Neuronal stem cell (in vitro differentiated cells): ENCODE data around the gene SEC61G. TPM values are rescaled to one million over a fixed set of nuclear protein-coding genes. Genes with fewer than 3 reads are reported as not detected.
A peak's percentile ranks its signal among the peaks of the same experiment; 100 is the strongest.

ENCODE experiments used
- DNase-seq: peaks from one replicate; pipeline ENCODE4 v3.0.0-alpha.2; 2013; ENCODE audit warnings: low spot score
- H2AFZ ChIP-seq: one replicate; pipeline ENCODE4 v1.6.1; 2013; ENCODE audit warnings: mild to moderate bottlenecking, low read length, inconsistent platforms
- H2AK5ac ChIP-seq: 2 replicates; pipeline ENCODE4 v1.6.1; 2013; ENCODE audit warnings: low read depth, mild to moderate bottlenecking, inconsistent platforms, low read length, moderate library complexity, mixed read lengths
- H2BK120ac ChIP-seq: 2 replicates; pipeline ENCODE4 v1.6.1; 2013; ENCODE audit warnings: low read depth, mild to moderate bottlenecking, inconsistent platforms, low read length, moderate library complexity, mixed read lengths
- H2BK12ac ChIP-seq: one replicate; pipeline ENCODE4 v1.6.1; 2013; ENCODE audit warnings: low read length, inconsistent platforms
- H2BK15ac ChIP-seq: 2 replicates; pipeline ENCODE4 v1.6.1; 2013; ENCODE audit warnings: mild to moderate bottlenecking, low read length, inconsistent platforms, mixed read lengths
- H2BK5ac ChIP-seq: one replicate; pipeline ENCODE4 v1.6.1; 2013; ENCODE audit warnings: inconsistent platforms, mild to moderate bottlenecking, low read length, moderate library complexity
- H3K14ac ChIP-seq: one replicate; pipeline ENCODE4 v1.6.1; 2013; ENCODE audit warnings: low read length, inconsistent platforms
- H3K18ac ChIP-seq: 2 replicates; pipeline ENCODE4 v1.6.1; 2013; ENCODE audit warnings: low read length, inconsistent platforms
- H3K23ac ChIP-seq: 2 replicates; pipeline ENCODE4 v1.6.1; 2013; ENCODE audit warnings: low read depth, mild to moderate bottlenecking, mixed read lengths, low read length, inconsistent platforms; ENCODE audit not compliant: poor library complexity
- H3K27ac ChIP-seq: replicated peaks from 3 replicates; pipeline ENCODE4 v1.5.1; 2013; ENCODE audit warnings: low read length, inconsistent platforms
- H3K27me3 ChIP-seq, 3 experiments: 2 replicates each; pipeline ENCODE4 v1.6.1; 2013; ENCODE audit warnings: low read length in 3 of 3, mild to moderate bottlenecking in 2 of 3, inconsistent platforms in 1 of 3, low read depth in 1 of 3, mixed read lengths in 1 of 3, moderate library complexity in 1 of 3; ENCODE audit not compliant: control insufficient read depth in 3 of 3, insufficient read depth in 3 of 3
- H3K36me3 ChIP-seq, 2 donors: replicated peaks in 1 of 2; 2 replicates each; pipeline ENCODE4 v1.6.1; 2013; ENCODE audit warnings: low read length in 2 of 2; ENCODE audit not compliant: control insufficient read depth in 2 of 2, insufficient read depth in 2 of 2
- H3K4ac ChIP-seq: 2 replicates; pipeline ENCODE4 v1.6.1; 2013; ENCODE audit warnings: inconsistent platforms, mild to moderate bottlenecking, low read length, moderate library complexity
- H3K4me1 ChIP-seq, 2 donors: 1 replicate in 1 of 2; 2 replicates in 1 of 2; pipeline ENCODE4 v1.6.1; 2013; ENCODE audit warnings: low read length in 2 of 2, low read depth in 1 of 2; ENCODE audit not compliant: control insufficient read depth in 2 of 2, insufficient read depth in 1 of 2
- H3K4me2 ChIP-seq: one replicate; pipeline ENCODE4 v1.6.1; 2013; ENCODE audit warnings: mild to moderate bottlenecking, low read length, inconsistent platforms; ENCODE audit not compliant: insufficient read depth, poor library complexity, severe bottlenecking
- H3K4me3 ChIP-seq, 2 donors: 2 replicates each; pipeline ENCODE4 v1.5.1; 2013; ENCODE audit warnings: low read length in 2 of 2, mild to moderate bottlenecking in 2 of 2, inconsistent platforms in 1 of 2, moderate library complexity in 1 of 2
- H3K79me1 ChIP-seq: one replicate; pipeline ENCODE4 v1.6.1; 2013; ENCODE audit warnings: low read depth, mild to moderate bottlenecking, inconsistent platforms, low read length, moderate library complexity
- H3K9ac ChIP-seq: one replicate; pipeline ENCODE4 v1.6.1; 2013; ENCODE audit warnings: mild to moderate bottlenecking, low read depth, low read length, inconsistent platforms; ENCODE audit not compliant: poor library complexity
- H3K9me3 ChIP-seq, 2 donors: replicated peaks in 1 of 2; 2 replicates each; pipeline versions ENCODE3 to v1.6.1; 2013; ENCODE audit warnings: low read length in 2 of 2, mild to moderate bottlenecking in 2 of 2, inconsistent platforms in 1 of 2, low read depth in 1 of 2, mixed read lengths in 1 of 2, moderate library complexity in 1 of 2; ENCODE audit not compliant: control insufficient read depth in 2 of 2, insufficient read depth in 1 of 2
- H4K8ac ChIP-seq: one replicate; pipeline ENCODE4 v1.6.1; 2013; ENCODE audit warnings: low read depth, mild to moderate bottlenecking, inconsistent platforms, low read length, moderate library complexity
- H4K91ac ChIP-seq: one replicate; pipeline ENCODE4 v1.6.1; 2013; ENCODE audit warnings: low read length, low read depth, mild to moderate bottlenecking, inconsistent platforms; ENCODE audit not compliant: poor library complexity
- WGBS, 2 donors: extraction: QIAGEN DNeasy Blood & Tissue Kit; methylation state at CpG; one replicate each; pipeline ENCODE4 v1.1.7; 2013; ENCODE audit warnings: missing lambda C conversion rate in 2 of 2, mixed read lengths in 1 of 2; ENCODE audit not compliant: insufficient read length in 2 of 2, insufficient replicate concordance in 1 of 2; ENCODE audit errors: extremely low coverage in 2 of 2; 5-methylcytosine and 5-hydroxymethylcytosine counted together
- polyA plus RNA-seq, 2 experiments: library from polyadenylated mRNA; stranded (reverse); fragments of 200-250 nt; gene quantifications; one replicate each; pipeline ENCODE4 v1.2.3, GENCODE V29; 2013

SEC61G gene
- polyA plus RNA-seq (2013, experiment 1 of 2) = 151 TPM
- 160 TPM for polyA plus RNA-seq (2013, experiment 2 of 2)

DNA sequence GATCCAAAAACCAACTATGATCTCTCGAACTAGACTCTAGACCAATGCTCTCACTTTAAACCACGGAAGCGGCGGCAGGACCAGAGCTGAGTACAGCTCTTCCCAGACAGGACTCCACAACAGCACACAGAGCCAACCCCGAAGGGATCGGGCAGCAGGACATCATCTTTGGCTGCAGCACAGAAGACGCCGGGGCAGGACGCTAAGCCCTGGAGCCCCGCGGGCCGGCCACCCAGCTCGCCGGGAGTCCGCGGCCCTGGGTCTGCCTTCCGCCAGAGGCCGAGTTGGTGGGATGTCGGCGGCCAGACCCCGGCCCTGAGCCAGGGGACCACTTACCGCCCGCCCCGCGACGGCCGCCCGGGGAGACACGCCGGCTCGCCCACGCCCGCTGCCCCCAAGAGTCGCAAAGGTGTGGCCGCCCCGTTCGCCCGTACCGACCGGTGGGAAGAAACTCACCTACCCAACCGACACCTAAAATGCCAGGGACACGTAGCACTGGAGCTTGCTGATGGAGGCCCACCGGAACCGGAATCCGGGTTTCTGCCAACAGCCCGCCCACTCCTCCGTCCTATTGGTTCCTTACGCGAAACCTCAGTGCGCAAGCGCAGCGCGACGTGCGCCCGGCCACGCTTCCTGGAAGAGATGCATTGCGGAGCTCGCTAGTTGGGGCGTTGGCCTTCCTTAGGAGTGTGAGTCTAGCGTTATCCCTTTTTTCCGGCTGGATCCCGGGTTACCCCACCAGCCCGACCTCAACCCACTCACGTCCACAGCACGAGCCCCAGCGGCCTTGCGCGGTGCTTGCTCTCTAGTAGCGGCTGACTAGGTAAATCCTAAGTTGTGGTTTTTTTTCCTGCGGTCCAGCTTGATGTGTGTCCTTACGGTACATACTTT is at the start of gene SEC61G:
TSS of gene SEC61G (minus strand) at position 510 of the 891 bp plus-strand sequence. CDS start 1,623 bp downstream, outside the sequence.
- H2BK120ac ChIP-seq = no peak within 1 kb of the TSS
- peak; percentile 89 for DNase-seq
- no peak within 1 kb of the TSS for H2BK12ac ChIP-seq
- H3K9me3 ChIP-seq = no peaks in the 10 kb centered on the region
- peaks cover 2 to 30% of the 10 kb centered on the region in 2 donors for H3K36me3 ChIP-seq
- peak within 1 kb of the TSS; percentile 81 for H3K23ac ChIP-seq
- H3K4me2 ChIP-seq = peak within 1 kb of the TSS; percentile 72
- H3K14ac ChIP-seq = no peak within 1 kb of the TSS
- H3K79me1 ChIP-seq = peaks cover 6% of the 10 kb centered on the region
- H3K4me1 ChIP-seq = peaks cover 4 to 6% of the 10 kb centered on the region in 2 donors
- no peak within 1 kb of the TSS for H3K4ac ChIP-seq
- peak within 1 kb of the TSS; percentile 91 for H3K4me3 ChIP-seq
- H3K9ac ChIP-seq = peak within 1 kb of the TSS; percentile 93
- WGBS, 2 donors = no CpG with 5 or more reads among the region's 72 CpGs
- H3K18ac ChIP-seq = peak within 1 kb of the TSS; percentile 90
- H2BK5ac ChIP-seq = no peak within 1 kb of the TSS
- H2AFZ ChIP-seq = peak within 1 kb of the TSS; percentile 92
- H2BK15ac ChIP-seq = no peak within 1 kb of the TSS
- no peak within 1 kb of the TSS for H4K8ac ChIP-seq
- no peak within 1 kb of the TSS for H4K91ac ChIP-seq
- peak within 1 kb of the TSS; percentile 9 for H2AK5ac ChIP-seq
- H3K27ac ChIP-seq = peak within 1 kb of the TSS; percentile 36
- H3K27me3 ChIP-seq = no peaks in the 10 kb centered on the region

DNA sequence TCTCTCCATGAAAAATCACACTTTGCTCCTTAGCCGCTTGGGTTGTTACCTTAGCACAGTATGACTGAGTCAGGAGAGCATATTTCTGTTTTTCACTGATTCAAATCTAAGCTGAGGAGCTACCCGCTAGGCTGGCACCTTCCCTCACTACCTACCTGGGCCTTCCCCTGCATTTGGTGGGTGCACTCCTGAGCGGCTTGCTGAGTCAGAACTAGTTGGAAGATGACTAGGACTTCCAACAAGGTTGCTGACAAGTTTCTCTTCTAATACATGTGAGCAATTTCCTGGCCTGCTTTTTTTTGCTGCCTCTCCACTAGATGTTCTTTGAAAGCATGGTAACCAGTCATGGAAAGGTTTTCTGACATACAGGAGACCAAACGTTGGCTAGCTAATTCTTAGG is 43.8 kb upstream of the SEC61G start:
- Histone ChIP-seq H3K14ac (no peak overlapping the region), H3K36me3 (no peaks in the 10 kb centered on the region), H3K27ac (no peak overlapping the region), H2AFZ (no peak overlapping the region), H3K4ac (no peak overlapping the region), H3K9me3 (no peaks in the 10 kb centered on the region), H2BK12ac (no peak overlapping the region), H3K9ac (no peak overlapping the region), H3K27me3 (peaks cover 0 to 5% (median 0%) of the 10 kb centered on the region in 3 experiments), H4K8ac (no peak overlapping the region), H2BK15ac (no peak overlapping the region), H4K91ac (no peak overlapping the region), H3K4me3 (no peak overlapping the region), H3K18ac (no peak overlapping the region), H2BK120ac (no peak overlapping the region), H2BK5ac (no peak overlapping the region), H3K23ac (no peak overlapping the region), H3K4me2 (no peak overlapping the region), H3K4me1 (no peaks in the 10 kb centered on the region), H2AK5ac (no peak overlapping the region), H3K79me1 (peaks cover 2% of the 10 kb centered on the region)
- WGBS, 2 donors = no CpG with 5 or more reads among the region's 4 CpGs
- DNase-seq = no peak

DNA sequence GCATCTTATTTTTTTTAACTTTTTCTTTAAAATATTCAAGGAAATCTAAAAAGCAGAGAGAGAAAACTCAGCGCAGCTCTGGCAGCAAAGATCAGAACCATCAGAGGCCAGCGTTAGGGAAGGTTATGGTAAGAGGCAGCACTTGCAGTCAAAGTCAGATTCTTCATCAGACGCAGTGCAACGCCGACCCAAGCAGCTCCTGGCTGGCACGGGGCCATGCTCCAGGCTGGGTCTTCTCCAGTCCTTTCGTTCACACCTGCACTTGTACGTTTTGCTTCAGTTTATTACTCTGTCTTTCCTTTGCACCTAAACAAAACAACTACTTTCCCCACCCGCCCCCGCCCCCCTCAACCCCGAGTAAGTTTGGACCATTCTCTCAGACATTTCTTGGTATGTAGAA is 43.1 kb upstream of the SEC61G start:
- no peak overlapping the region for H4K91ac ChIP-seq
- no peak overlapping the region for H2BK120ac ChIP-seq
- H2BK5ac ChIP-seq = no peak overlapping the region
- H3K9ac ChIP-seq = no peak overlapping the region
- H2AK5ac ChIP-seq = no peak overlapping the region
- H3K18ac ChIP-seq = no peak overlapping the region
- no peak overlapping the region for H3K4me2 ChIP-seq
- H3K27me3 ChIP-seq = peaks cover 0 to 3% (median 0%) of the 10 kb centered on the region in 3 experiments
- H2BK12ac ChIP-seq = no peak overlapping the region
- peaks cover 2% of the 10 kb centered on the region for H3K79me1 ChIP-seq
- H2BK15ac ChIP-seq = no peak overlapping the region
- H3K9me3 ChIP-seq = no peaks in the 10 kb centered on the region
- H2AFZ ChIP-seq = no peak overlapping the region
- H3K27ac ChIP-seq = no peak overlapping the region
- no peak overlapping the region for H3K14ac ChIP-seq
- 100% methylated on average over 2 of the region's 11 CpGs; no CpG with 5 or more reads in 1 of the 2 donors for WGBS, 2 donors
- no peaks in the 10 kb centered on the region for H3K4me1 ChIP-seq
- no peak overlapping the region for H3K23ac ChIP-seq
- H4K8ac ChIP-seq = no peak overlapping the region
- DNase-seq = no peak
- H3K4me3 ChIP-seq = no peak overlapping the region
- no peaks in the 10 kb centered on the region for H3K36me3 ChIP-seq
- no peak overlapping the region for H3K4ac ChIP-seq

DNA sequence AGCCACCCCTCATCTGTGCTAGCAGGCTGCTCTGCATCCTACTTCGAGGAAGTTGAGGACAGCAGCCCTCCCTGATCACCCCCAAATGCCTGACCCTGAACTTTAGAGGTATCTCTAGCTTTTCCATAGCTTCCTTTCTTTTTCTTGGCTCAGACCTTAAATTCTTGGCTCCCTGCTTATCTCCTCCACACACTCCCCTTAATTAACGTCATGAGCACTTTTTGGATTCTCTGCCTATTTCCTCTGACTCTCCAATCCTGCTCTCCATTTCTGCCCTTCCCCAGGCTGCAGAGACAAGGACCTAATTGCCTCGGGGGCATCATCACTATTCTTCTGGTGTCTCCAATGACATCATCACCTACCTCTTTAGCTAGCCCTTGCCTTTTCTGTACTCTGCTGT is 40.8 kb upstream of the SEC61G start:
- Histone ChIP-seq H3K18ac (no peak overlapping the region), H3K4me1 (no peaks in the 10 kb centered on the region), H3K14ac (no peak overlapping the region), H2BK15ac (no peak overlapping the region), H3K4me3 (no peak overlapping the region), H3K27ac (no peak overlapping the region), H2BK5ac (no peak overlapping the region), H4K8ac (no peak overlapping the region), H3K27me3 (no peaks in the 10 kb centered on the region), H3K9me3 (no peaks in the 10 kb centered on the region), H3K79me1 (no peaks in the 10 kb centered on the region), H4K91ac (no peak overlapping the region), H2AK5ac (no peak overlapping the region), H3K9ac (no peak overlapping the region), H2AFZ (no peak overlapping the region), H3K36me3 (no peaks in the 10 kb centered on the region), H2BK120ac (no peak overlapping the region), H2BK12ac (no peak overlapping the region), H3K23ac (no peak overlapping the region), H3K4ac (no peak overlapping the region), H3K4me2 (no peak overlapping the region)
- WGBS, 2 donors = no CpG with 5 or more reads among the region's 3 CpGs
- DNase-seq = no peak
